ENCODE data around the gene PINK1.
"Not testable (repeated sequence)": the region's sequence is repeated elsewhere in the genome, so short reads cannot be mapped to it uniquely, and the experiment has no call there.

Gene PINK1

DNA sequence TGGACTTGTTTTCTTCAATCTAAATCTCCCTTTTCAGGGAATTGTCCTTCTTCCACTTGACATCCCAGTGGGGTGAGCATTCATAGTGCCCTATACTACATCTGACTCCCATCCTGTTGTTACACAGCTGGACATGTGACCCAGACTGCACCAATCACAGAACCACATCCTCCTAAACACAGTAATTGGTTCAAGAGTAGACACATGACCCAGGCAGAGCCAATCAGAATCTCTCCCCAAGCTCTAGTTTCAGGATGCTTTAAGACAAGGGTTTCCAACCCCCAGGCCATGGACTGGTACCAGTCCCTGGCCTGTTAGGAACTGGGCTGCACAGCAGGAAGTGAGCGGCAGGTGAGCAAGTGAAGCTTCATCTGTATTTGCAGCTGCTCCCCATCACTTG is 33.5 kb downstream of the PINK1 start:
- Histone ChIP-seq H3K27me3 (ENCODE audit: control insufficient read depth, insufficient read depth, low read length) (no peaks in the 10 kb centered on the region), H3K9me3 (replicated peaks; ENCODE audit: low read length) (no peaks in the 10 kb centered on the region), H3K4me1 (ENCODE audit: control insufficient read depth, insufficient read depth, low read length) (peaks cover 8% of the 10 kb centered on the region), H3K4me2 (ENCODE audit: low read length) (no peak overlapping the region), H3K36me3 (ENCODE audit: insufficient read depth, low read length) (no peaks in the 10 kb centered on the region), H3K4me3 (ENCODE audit: low read length) (no peak overlapping the region), H3K9ac (ENCODE audit: low read depth, low read length) (no peak overlapping the region)

DNA sequence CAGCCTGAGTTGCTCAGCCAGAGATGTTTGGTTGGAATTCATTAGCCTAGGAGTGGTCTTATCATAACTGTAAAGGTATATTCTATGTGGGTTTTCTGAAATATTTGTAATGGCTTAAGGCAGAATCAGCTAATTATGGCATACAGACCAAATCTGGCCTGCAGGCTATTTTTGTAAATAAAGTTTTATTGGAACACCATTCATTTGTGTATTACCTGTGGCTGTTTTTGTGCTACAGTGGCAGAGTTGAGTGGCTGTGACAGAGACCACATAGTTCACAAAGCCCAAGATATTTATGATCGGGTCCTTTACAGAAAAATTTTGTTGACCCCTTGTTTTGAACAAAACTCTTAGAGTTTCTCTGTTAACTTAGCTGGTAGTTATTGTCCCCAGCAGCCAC is 35.3 kb downstream of the PINK1 start:
- Histone ChIP-seq H3K4me3 (ENCODE audit: low read length) (no peak overlapping the region), H3K27me3 (ENCODE audit: control insufficient read depth, insufficient read depth, low read length) (no peaks in the 10 kb centered on the region), H3K9ac (ENCODE audit: low read depth, low read length) (no peak overlapping the region), H3K9me3 (replicated peaks; ENCODE audit: low read length) (no peaks in the 10 kb centered on the region), H3K36me3 (ENCODE audit: insufficient read depth, low read length) (no peaks in the 10 kb centered on the region), H3K4me2 (ENCODE audit: low read length) (no peak overlapping the region), H3K4me1 (ENCODE audit: control insufficient read depth, insufficient read depth, low read length) (no peaks in the 10 kb centered on the region)

DNA sequence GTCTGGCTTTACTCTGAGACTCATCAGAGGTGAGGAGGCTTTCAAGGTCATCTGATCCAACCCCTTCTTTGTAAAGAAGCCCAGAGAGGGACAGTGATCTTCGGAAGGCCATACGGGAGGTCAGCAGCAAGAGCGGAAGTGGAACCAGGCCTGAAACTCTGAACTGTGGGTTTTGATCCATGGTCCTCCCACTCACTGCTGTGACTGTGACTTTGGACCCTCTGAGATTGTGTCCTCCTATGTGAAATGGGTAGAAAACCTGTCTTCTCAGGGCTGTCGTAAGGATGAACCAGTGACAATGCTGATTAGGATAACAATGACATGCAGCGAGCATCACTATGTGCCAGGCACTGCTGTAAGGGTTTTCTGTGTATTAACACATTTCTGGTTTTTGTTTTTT is 37.7 kb downstream of the PINK1 start:
- Histone ChIP-seq H3K9me3 (replicated peaks; ENCODE audit: low read length) (no peaks in the 10 kb centered on the region), H3K36me3 (ENCODE audit: insufficient read depth, low read length) (no peaks in the 10 kb centered on the region)

GRCh38 chr1:20672265-20672632 is 39.0 kb downstream of the PINK1 start:
- H3K9ac ChIP-seq (ENCODE audit: low read depth, low read length), result no peak overlapping the region
- H3K27me3 ChIP-seq (ENCODE audit: control insufficient read depth, insufficient read depth, low read length), result no peaks in the 10 kb centered on the region
- no peaks in the 10 kb centered on the region for H3K4me1 ChIP-seq (ENCODE audit: control insufficient read depth, insufficient read depth, low read length)
- no peak overlapping the region for H3K4me3 ChIP-seq (ENCODE audit: low read length)
- no peaks in the 10 kb centered on the region for H3K9me3 ChIP-seq (replicated peaks; ENCODE audit: low read length)
- no peak overlapping the region for H3K4me2 ChIP-seq (ENCODE audit: low read length)
- H3K36me3 ChIP-seq (ENCODE audit: insufficient read depth, low read length), result no peaks in the 10 kb centered on the region

More for the DNA sequence above, 37.7 kb downstream of the PINK1 start:
- Histone ChIP-seq H3K4me1 (ENCODE audit: control insufficient read depth, insufficient read depth, low read length) (no peaks in the 10 kb centered on the region), H3K27me3 (ENCODE audit: control insufficient read depth, insufficient read depth, low read length) (no peaks in the 10 kb centered on the region), H3K9ac (ENCODE audit: low read depth, low read length) (no peak overlapping the region), H3K4me3 (ENCODE audit: low read length) (no peak overlapping the region), H3K4me2 (ENCODE audit: low read length) (no peak overlapping the region)

DNA sequence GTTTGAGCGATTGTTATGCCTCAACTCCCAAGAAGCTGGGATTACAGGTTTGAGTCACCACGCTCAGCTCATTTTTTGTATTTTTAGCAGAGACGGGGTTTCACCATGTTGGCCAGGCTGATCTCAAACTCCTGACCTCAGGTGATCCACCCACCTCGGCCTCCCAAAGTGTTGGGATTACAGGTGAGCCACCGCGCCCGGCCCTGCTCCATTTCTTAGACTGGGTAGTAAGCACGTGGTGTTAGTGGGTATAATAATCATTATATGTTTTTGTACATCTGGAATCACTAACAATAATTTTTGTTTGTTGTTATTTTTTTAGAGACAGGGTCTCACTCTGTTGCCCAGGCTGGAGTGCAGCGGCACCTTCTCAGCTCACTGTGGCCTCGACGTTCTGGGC is 40.4 kb downstream of the PINK1 start:
- H3K4me2 ChIP-seq (ENCODE audit: low read length); H3K36me3 ChIP-seq (ENCODE audit: insufficient read depth, low read length); H3K27me3 ChIP-seq (ENCODE audit: control insufficient read depth, insufficient read depth, low read length); H3K4me3 ChIP-seq (ENCODE audit: low read length); H3K9ac ChIP-seq (ENCODE audit: low read depth, low read length); H3K4me1 ChIP-seq (ENCODE audit: control insufficient read depth, insufficient read depth, low read length); H3K9me3 ChIP-seq (replicated peaks; ENCODE audit: low read length): not testable (repeated sequence)

- Histone ChIP-seq H3K36me3 (ENCODE audit: insufficient read depth, low read length) (no peaks in the 10 kb centered on the region), H3K4me3 (ENCODE audit: low read length) (no peak overlapping the region), H3K27me3 (ENCODE audit: control insufficient read depth, insufficient read depth, low read length) (peaks cover 4% of the 10 kb centered on the region), H3K9me3 (replicated peaks; ENCODE audit: low read length) (no peaks in the 10 kb centered on the region), H3K4me1 (ENCODE audit: control insufficient read depth, insufficient read depth, low read length) (no peaks in the 10 kb centered on the region), H3K9ac (ENCODE audit: low read depth, low read length) (no peak overlapping the region), H3K4me2 (ENCODE audit: low read length) (no peak overlapping the region)
Measured at GRCh38 chr1:20678599-20678998, 45.3 kb downstream of the PINK1 start.

- no peaks in the 10 kb centered on the region for H3K4me1 ChIP-seq (ENCODE audit: control insufficient read depth, insufficient read depth, low read length)
- no peak overlapping the region for H3K4me2 ChIP-seq (ENCODE audit: low read length)
- H3K36me3 ChIP-seq (ENCODE audit: insufficient read depth, low read length), result no peaks in the 10 kb centered on the region
- no peak overlapping the region for H3K4me3 ChIP-seq (ENCODE audit: low read length)
- no peaks in the 10 kb centered on the region for H3K9me3 ChIP-seq (replicated peaks; ENCODE audit: low read length)
- H3K9ac ChIP-seq (ENCODE audit: low read depth, low read length), result no peak overlapping the region
- peaks cover 4% of the 10 kb centered on the region for H3K27me3 ChIP-seq (ENCODE audit: control insufficient read depth, insufficient read depth, low read length)
Measured at GRCh38 chr1:20680269-20680668, 47.0 kb downstream of the PINK1 start.

- H3K27me3 ChIP-seq (ENCODE audit: control insufficient read depth, insufficient read depth, low read length), result peaks cover 4% of the 10 kb centered on the region
- no peak overlapping the region for H3K9ac ChIP-seq (ENCODE audit: low read depth, low read length)
- no peak overlapping the region for H3K4me2 ChIP-seq (ENCODE audit: low read length)
- H3K4me1 ChIP-seq (ENCODE audit: control insufficient read depth, insufficient read depth, low read length), result no peaks in the 10 kb centered on the region
- no peaks in the 10 kb centered on the region for H3K36me3 ChIP-seq (ENCODE audit: insufficient read depth, low read length)
- H3K4me3 ChIP-seq (ENCODE audit: low read length), result no peak overlapping the region
- no peaks in the 10 kb centered on the region for H3K9me3 ChIP-seq (replicated peaks; ENCODE audit: low read length)
Measured at GRCh38 chr1:20681999-20682398, 48.7 kb downstream of the PINK1 start.

GRCh38 chr1:20682571-20683236 is 49.4 kb downstream of the PINK1 start:
- peaks cover 4% of the 10 kb centered on the region for H3K27me3 ChIP-seq (ENCODE audit: control insufficient read depth, insufficient read depth, low read length)
- H3K4me2 ChIP-seq (ENCODE audit: low read length), result no peak overlapping the region
- H3K9ac ChIP-seq (ENCODE audit: low read depth, low read length), result no peak overlapping the region
- no peak overlapping the region for H3K4me3 ChIP-seq (ENCODE audit: low read length)
- H3K36me3 ChIP-seq (ENCODE audit: insufficient read depth, low read length), result no peaks in the 10 kb centered on the region
- H3K9me3 ChIP-seq (replicated peaks; ENCODE audit: low read length), result no peaks in the 10 kb centered on the region
- H3K4me1 ChIP-seq (ENCODE audit: control insufficient read depth, insufficient read depth, low read length), result no peaks in the 10 kb centered on the region

DNA sequence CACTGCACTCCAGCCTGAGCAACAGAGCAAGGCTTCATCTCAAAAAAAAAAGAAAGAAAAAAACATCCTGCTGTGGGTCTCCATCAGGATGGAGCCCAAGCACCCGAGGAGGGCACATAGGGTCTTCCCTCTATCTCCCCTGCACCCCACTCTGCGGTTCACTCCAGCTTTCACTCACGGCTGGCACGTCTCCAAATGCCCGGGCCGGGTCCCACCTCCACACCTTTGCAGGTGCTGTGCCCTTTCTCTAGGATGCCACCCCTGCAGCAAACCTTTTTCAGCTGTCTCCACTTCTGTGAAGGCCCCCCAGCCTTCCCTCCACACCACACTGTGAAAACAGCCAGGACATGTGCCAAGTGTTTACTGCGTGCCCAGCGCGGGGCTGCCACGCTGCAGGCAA is 50.4 kb downstream of the PINK1 start:
- no peak overlapping the region for H3K4me2 ChIP-seq (ENCODE audit: low read length)
- no peaks in the 10 kb centered on the region for H3K36me3 ChIP-seq (ENCODE audit: insufficient read depth, low read length)
- H3K9me3 ChIP-seq (replicated peaks; ENCODE audit: low read length), result no peaks in the 10 kb centered on the region
- H3K4me1 ChIP-seq (ENCODE audit: control insufficient read depth, insufficient read depth, low read length), result no peaks in the 10 kb centered on the region
- no peak overlapping the region for H3K4me3 ChIP-seq (ENCODE audit: low read length)
- peaks cover under 1% of the 10 kb centered on the region for H3K27me3 ChIP-seq (ENCODE audit: control insufficient read depth, insufficient read depth, low read length)
- no peak overlapping the region for H3K9ac ChIP-seq (ENCODE audit: low read depth, low read length)

- H3K9ac ChIP-seq (ENCODE audit: low read depth, low read length), result no peak overlapping the region
- H3K27me3 ChIP-seq (ENCODE audit: control insufficient read depth, insufficient read depth, low read length), result no peaks in the 10 kb centered on the region
- no peaks in the 10 kb centered on the region for H3K36me3 ChIP-seq (ENCODE audit: insufficient read depth, low read length)
Measured at GRCh38 chr1:20684050-20684620, 50.9 kb downstream of the PINK1 start.

DNA sequence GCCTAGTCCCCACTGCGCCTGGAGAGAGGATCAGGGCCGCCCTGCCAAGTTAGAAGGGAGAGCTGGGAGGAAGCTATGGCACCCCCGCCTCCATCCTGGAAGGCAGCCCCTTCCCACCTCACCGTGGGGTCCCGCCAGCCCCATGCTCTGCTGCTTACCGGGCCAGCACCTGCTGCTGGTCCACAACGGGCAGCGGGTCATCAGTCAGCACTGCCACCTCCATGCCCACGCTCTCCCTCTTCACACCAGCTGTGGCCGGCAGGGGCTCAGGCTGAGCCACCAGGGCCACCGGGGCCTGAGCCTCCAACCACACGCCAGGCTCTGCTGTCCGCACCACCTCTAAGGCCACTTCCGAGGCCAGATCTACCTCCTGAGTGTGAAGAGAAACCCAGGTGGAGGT is 51.4 kb downstream of the PINK1 start:
- no peak overlapping the region for H3K4me3 ChIP-seq (ENCODE audit: low read length)
- H3K9me3 ChIP-seq (replicated peaks; ENCODE audit: low read length), result no peaks in the 10 kb centered on the region
- H3K36me3 ChIP-seq (ENCODE audit: insufficient read depth, low read length), result no peaks in the 10 kb centered on the region
- H3K27me3 ChIP-seq (ENCODE audit: control insufficient read depth, insufficient read depth, low read length), result no peaks in the 10 kb centered on the region
- no peaks in the 10 kb centered on the region for H3K4me1 ChIP-seq (ENCODE audit: control insufficient read depth, insufficient read depth, low read length)
- H3K4me2 ChIP-seq (ENCODE audit: low read length), result no peak overlapping the region
- no peak overlapping the region for H3K9ac ChIP-seq (ENCODE audit: low read depth, low read length)

More at GRCh38 chr1:20684050-20684620, 50.9 kb downstream of the PINK1 start:
- Histone ChIP-seq H3K4me2 (ENCODE audit: low read length) (no peak overlapping the region), H3K4me3 (ENCODE audit: low read length) (no peak overlapping the region), H3K4me1 (ENCODE audit: control insufficient read depth, insufficient read depth, low read length) (no peaks in the 10 kb centered on the region), H3K9me3 (replicated peaks; ENCODE audit: low read length) (no peaks in the 10 kb centered on the region)
